Measurements from ENCODE around the gene SLX4IP.
"Not testable (repeated sequence)": the region's sequence is repeated elsewhere in the genome, so short reads cannot be mapped to it uniquely, and the experiment has no call there.

SLX4IP gene

DNA sequence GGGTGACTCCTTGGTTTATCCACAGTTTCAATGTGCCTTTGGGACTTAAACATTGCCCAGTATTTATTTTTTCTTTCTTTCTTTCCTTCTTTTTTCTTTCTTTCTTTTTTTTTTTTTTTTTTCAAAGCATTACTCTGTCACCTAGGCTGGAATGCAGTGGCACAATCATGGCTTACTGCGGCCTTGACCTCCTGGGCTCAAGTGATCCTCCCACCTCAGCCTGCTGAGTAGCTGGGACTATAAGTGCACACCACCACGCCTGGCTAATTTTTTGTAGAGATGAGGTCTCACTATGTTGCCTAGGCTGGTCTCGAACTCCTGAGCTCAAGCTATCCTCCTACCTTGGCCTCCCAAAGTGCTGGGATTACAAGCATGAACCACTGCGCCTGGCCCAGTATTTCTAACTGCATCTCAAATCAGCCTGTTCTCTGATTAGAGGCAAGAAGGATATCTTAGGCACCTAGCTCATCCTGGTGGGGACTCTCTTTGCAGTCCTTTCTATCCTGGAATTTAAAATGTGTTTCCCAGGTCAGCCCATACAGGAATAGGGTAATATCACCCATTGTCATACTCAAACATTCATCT is 182.5 kb downstream of the SLX4IP start:
- not testable (repeated sequence) for H3K79me1 ChIP-seq (ENCODE audit: low read length); H4K5ac ChIP-seq (ENCODE audit: low read length); H3K79me2 ChIP-seq (ENCODE audit: control insufficient read depth, insufficient read depth, low read length); H3K27ac ChIP-seq (ENCODE audit: low read depth, low read length); H3K4me3 ChIP-seq (ENCODE audit: low read length); H3K36me3 ChIP-seq (ENCODE audit: control insufficient read depth, insufficient read depth, low read length); H3K4me2 ChIP-seq (ENCODE audit: low read length); DNase-seq; H3K4ac ChIP-seq (ENCODE audit: low read depth, low read length); H3K27me3 ChIP-seq (ENCODE audit: insufficient read depth, low read length, poor library complexity); H3K4me1 ChIP-seq (ENCODE audit: control insufficient read depth, low read depth, low read length); H2BK120ac ChIP-seq (ENCODE audit: low read depth, low read length); H3K56ac ChIP-seq (ENCODE audit: low read length); H4K8ac ChIP-seq (ENCODE audit: low read depth, low read length); H2BK5ac ChIP-seq (ENCODE audit: low read length); H2BK15ac ChIP-seq (replicated peaks; ENCODE audit: low read depth); H2AK5ac ChIP-seq (ENCODE audit: low read length); H3K23ac ChIP-seq (ENCODE audit: low read length); H3K9ac ChIP-seq (ENCODE audit: low read length)
- H3K18ac ChIP-seq (ENCODE audit: low read length) = peak overlapping the region; percentile 82
- no CpG with 5 or more reads among the region's 4 CpGs for WGBS (ENCODE audit: extremely low coverage, insufficient coverage, low lambda C conversion rate)

DNA sequence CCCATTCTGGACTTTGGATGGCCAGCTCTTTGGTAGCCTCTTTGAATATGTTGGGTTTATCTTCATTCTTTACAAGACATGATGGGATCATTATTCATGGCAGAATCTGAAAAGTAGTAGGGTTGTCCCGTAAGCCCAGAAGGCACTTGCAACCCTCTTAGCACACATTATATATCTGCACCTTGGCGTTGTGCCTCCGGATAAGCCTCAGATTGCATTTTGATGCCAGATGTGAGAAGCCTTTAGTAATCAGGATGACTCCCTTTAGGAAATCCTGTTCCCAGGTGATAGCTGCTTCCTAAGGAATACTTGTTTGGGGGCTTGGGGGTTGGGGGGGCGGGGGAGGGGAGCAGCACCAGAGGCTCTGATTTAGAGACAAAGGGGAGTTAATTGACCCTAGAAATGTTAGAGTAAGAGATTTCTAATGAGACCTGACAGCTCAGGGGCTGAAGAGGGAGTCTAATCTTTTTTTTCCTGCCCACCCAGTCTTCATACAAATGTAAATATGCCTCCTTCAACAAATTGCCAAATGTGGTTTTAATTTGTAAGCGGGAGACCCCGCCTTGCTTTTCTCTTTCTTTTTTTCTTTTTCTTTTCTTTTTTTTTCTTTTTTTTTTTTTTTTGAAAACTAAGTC is 183.6 kb downstream of the SLX4IP start:
- Histone ChIP-seq H3K9ac (ENCODE audit: low read length) (no peak overlapping the region), H3K18ac (ENCODE audit: low read length) (no peak overlapping the region), H3K4ac (ENCODE audit: low read depth, low read length) (no peak overlapping the region), H2AK5ac (ENCODE audit: low read length) (no peak overlapping the region), H2BK15ac (replicated peaks; ENCODE audit: low read depth) (no peak overlapping the region), H3K4me3 (ENCODE audit: low read length) (no peak overlapping the region), H3K4me1 (ENCODE audit: control insufficient read depth, low read depth, low read length) (peaks cover 8% of the 10 kb centered on the region), H3K56ac (ENCODE audit: low read length) (no peak overlapping the region), H3K4me2 (ENCODE audit: low read length) (no peak overlapping the region), H3K36me3 (ENCODE audit: control insufficient read depth, insufficient read depth, low read length) (no peaks in the 10 kb centered on the region), H3K79me2 (ENCODE audit: control insufficient read depth, insufficient read depth, low read length) (no peaks in the 10 kb centered on the region), H3K27ac (ENCODE audit: low read depth, low read length) (no peak overlapping the region), H3K79me1 (ENCODE audit: low read length) (no peaks in the 10 kb centered on the region), H3K23ac (ENCODE audit: low read length) (no peak overlapping the region), H2BK5ac (ENCODE audit: low read length) (no peak overlapping the region), H3K27me3 (ENCODE audit: insufficient read depth, low read length, poor library complexity) (no peaks in the 10 kb centered on the region), H4K8ac (ENCODE audit: low read depth, low read length) (no peak overlapping the region), H2BK120ac (ENCODE audit: low read depth, low read length) (no peak overlapping the region), H4K5ac (ENCODE audit: low read length) (no peak overlapping the region)
- WGBS (ENCODE audit: extremely low coverage, insufficient coverage, low lambda C conversion rate) = no CpG with 5 or more reads among the region's 6 CpGs
- peak; percentile 30 for DNase-seq

- Histone ChIP-seq H3K27ac (ENCODE audit: low read depth, low read length) (no peak overlapping the region), H3K9ac (ENCODE audit: low read length) (no peak overlapping the region), H2AK5ac (ENCODE audit: low read length) (no peak overlapping the region)
Observed at GRCh38 chr20:10619427-10619826, 184.3 kb downstream of the SLX4IP start.

DNA sequence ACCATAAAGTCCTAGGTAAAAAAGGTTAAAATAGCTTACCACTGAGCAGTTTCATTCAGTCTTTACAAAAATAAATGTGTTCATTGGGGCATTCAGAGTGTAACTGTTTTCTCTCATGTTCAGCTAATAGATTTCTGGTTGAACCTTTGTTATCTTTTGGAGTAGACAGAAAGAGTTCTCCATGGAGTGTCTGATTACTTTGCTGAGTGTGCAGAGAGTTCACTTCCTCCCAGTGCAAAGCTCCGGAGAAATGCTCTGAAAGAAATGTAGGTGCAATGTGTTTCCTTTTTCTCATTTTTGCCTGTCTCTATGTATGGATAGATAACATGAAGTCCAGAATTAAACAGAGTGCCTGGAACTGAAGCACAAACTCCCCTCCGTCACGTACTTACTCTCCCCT is 186.0 kb downstream of the SLX4IP start:
- Histone ChIP-seq H3K4me1 (ENCODE audit: control insufficient read depth, low read depth, low read length) (peaks cover 8% of the 10 kb centered on the region), H3K27me3 (ENCODE audit: insufficient read depth, low read length, poor library complexity) (no peaks in the 10 kb centered on the region), H3K9ac (ENCODE audit: low read length) (no peak overlapping the region), H3K18ac (ENCODE audit: low read length) (no peak overlapping the region), H2BK5ac (ENCODE audit: low read length) (no peak overlapping the region), H2BK120ac (ENCODE audit: low read depth, low read length) (no peak overlapping the region), H3K23ac (ENCODE audit: low read length) (no peak overlapping the region), H2BK15ac (replicated peaks; ENCODE audit: low read depth) (no peak overlapping the region), H3K56ac (ENCODE audit: low read length) (no peak overlapping the region), H3K4ac (ENCODE audit: low read depth, low read length) (no peak overlapping the region), H4K8ac (ENCODE audit: low read depth, low read length) (no peak overlapping the region), H4K5ac (ENCODE audit: low read length) (no peak overlapping the region), H3K4me3 (ENCODE audit: low read length) (no peak overlapping the region), H3K27ac (ENCODE audit: low read depth, low read length) (no peak overlapping the region), H3K4me2 (ENCODE audit: low read length) (no peak overlapping the region), H2AK5ac (ENCODE audit: low read length) (no peak overlapping the region), H3K36me3 (ENCODE audit: control insufficient read depth, insufficient read depth, low read length) (no peaks in the 10 kb centered on the region), H3K79me2 (ENCODE audit: control insufficient read depth, insufficient read depth, low read length) (no peaks in the 10 kb centered on the region), H3K79me1 (ENCODE audit: low read length) (no peaks in the 10 kb centered on the region)
- no peak for DNase-seq
- WGBS (ENCODE audit: extremely low coverage, insufficient coverage, low lambda C conversion rate) = no CpG with 5 or more reads among the region's 3 CpGs

More at GRCh38 chr20:10619427-10619826, 184.3 kb downstream of the SLX4IP start:
- H4K8ac ChIP-seq (ENCODE audit: low read depth, low read length) = no peak overlapping the region
- H3K36me3 ChIP-seq (ENCODE audit: control insufficient read depth, insufficient read depth, low read length) = no peaks in the 10 kb centered on the region
- H3K56ac ChIP-seq (ENCODE audit: low read length) = no peak overlapping the region
- H2BK120ac ChIP-seq (ENCODE audit: low read depth, low read length) = no peak overlapping the region
- H3K23ac ChIP-seq (ENCODE audit: low read length) = no peak overlapping the region
- no CpG with 5 or more reads among the region's 3 CpGs for WGBS (ENCODE audit: extremely low coverage, insufficient coverage, low lambda C conversion rate)
- no peak overlapping the region for H2BK15ac ChIP-seq (replicated peaks; ENCODE audit: low read depth)
- peaks cover 8% of the 10 kb centered on the region for H3K4me1 ChIP-seq (ENCODE audit: control insufficient read depth, low read depth, low read length)
- no peaks in the 10 kb centered on the region for H3K79me1 ChIP-seq (ENCODE audit: low read length)
- H4K5ac ChIP-seq (ENCODE audit: low read length) = no peak overlapping the region
- H3K79me2 ChIP-seq (ENCODE audit: control insufficient read depth, insufficient read depth, low read length) = no peaks in the 10 kb centered on the region
- H3K18ac ChIP-seq (ENCODE audit: low read length) = no peak overlapping the region
- no peak overlapping the region for H3K4me3 ChIP-seq (ENCODE audit: low read length)
- no peak overlapping the region for H3K4me2 ChIP-seq (ENCODE audit: low read length)
- H2BK5ac ChIP-seq (ENCODE audit: low read length) = no peak overlapping the region
- no peaks in the 10 kb centered on the region for H3K27me3 ChIP-seq (ENCODE audit: insufficient read depth, low read length, poor library complexity)
- DNase-seq = peak; percentile 92
- no peak overlapping the region for H3K4ac ChIP-seq (ENCODE audit: low read depth, low read length)

GRCh38 chr20:10622657-10623418 is 187.7 kb downstream of the SLX4IP start:
- no CpG with 5 or more reads among the region's 16 CpGs for WGBS (ENCODE audit: extremely low coverage, insufficient coverage, low lambda C conversion rate)
- no peak overlapping the region for H3K4ac ChIP-seq (ENCODE audit: low read depth, low read length)
- H3K9ac ChIP-seq (ENCODE audit: low read length) = no peak overlapping the region
- H3K4me1 ChIP-seq (ENCODE audit: control insufficient read depth, low read depth, low read length) = peaks cover 8% of the 10 kb centered on the region
- no peak for DNase-seq
- no peak overlapping the region for H2AK5ac ChIP-seq (ENCODE audit: low read length)
- H2BK15ac ChIP-seq (replicated peaks; ENCODE audit: low read depth) = peak overlapping the region; percentile 41
- no peak overlapping the region for H4K5ac ChIP-seq (ENCODE audit: low read length)
- H3K23ac ChIP-seq (ENCODE audit: low read length) = no peak overlapping the region
- H3K4me2 ChIP-seq (ENCODE audit: low read length) = no peak overlapping the region
- H3K36me3 ChIP-seq (ENCODE audit: control insufficient read depth, insufficient read depth, low read length) = no peaks in the 10 kb centered on the region
- no peak overlapping the region for H4K8ac ChIP-seq (ENCODE audit: low read depth, low read length)
- no peak overlapping the region for H3K18ac ChIP-seq (ENCODE audit: low read length)
- H3K56ac ChIP-seq (ENCODE audit: low read length) = no peak overlapping the region
- no peak overlapping the region for H2BK5ac ChIP-seq (ENCODE audit: low read length)
- H2BK120ac ChIP-seq (ENCODE audit: low read depth, low read length) = no peak overlapping the region
- no peaks in the 10 kb centered on the region for H3K79me1 ChIP-seq (ENCODE audit: low read length)
- no peaks in the 10 kb centered on the region for H3K27me3 ChIP-seq (ENCODE audit: insufficient read depth, low read length, poor library complexity)
- H3K79me2 ChIP-seq (ENCODE audit: control insufficient read depth, insufficient read depth, low read length) = no peaks in the 10 kb centered on the region
- H3K4me3 ChIP-seq (ENCODE audit: low read length) = no peak overlapping the region
- no peak overlapping the region for H3K27ac ChIP-seq (ENCODE audit: low read depth, low read length)
